ENCODE data around the gene RNF148.

The RNF148 gene, protein sequence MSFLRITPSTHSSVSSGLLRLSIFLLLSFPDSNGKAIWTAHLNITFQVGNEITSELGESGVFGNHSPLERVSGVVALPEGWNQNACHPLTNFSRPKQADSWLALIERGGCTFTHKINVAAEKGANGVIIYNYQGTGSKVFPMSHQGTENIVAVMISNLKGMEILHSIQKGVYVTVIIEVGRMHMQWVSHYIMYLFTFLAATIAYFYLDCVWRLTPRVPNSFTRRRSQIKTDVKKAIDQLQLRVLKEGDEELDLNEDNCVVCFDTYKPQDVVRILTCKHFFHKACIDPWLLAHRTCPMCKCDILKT

DNA sequence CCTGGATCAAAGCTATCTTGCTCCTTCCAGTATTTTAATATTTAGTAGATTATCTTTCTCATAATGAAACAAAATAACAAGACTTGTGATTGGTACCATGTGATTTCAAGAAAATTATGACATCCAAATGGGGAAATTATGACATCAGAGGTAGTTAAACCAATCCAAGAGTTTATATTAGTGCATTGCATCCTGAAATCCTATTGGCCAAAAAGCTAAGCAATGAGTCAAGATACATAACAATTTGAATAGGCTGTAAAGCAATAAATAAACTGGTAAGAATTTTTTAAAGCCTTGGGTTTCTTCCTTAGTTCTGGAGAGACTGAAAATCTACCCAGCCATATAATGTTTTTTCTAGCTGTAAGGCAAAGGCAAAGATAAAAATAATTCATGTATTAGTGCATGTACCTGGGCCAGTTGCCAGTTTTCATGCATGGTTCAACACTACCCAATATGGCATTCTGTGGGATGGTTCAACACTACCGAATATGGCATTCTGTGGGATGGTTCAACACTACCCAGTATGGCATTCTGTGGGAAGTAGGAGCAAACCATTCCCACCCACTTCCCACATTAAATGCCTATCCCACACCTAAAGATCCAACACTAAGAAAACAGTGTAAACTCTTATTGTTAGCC is at the start of gene RNF148:
TSS of gene RNF148 (minus strand) at position 51 of the 639 bp plus-strand sequence. CDS start 172 bp downstream, outside the sequence.
- no peak for DNase-seq (ENCODE audit: low read depth in 2 of 2)

DNA sequence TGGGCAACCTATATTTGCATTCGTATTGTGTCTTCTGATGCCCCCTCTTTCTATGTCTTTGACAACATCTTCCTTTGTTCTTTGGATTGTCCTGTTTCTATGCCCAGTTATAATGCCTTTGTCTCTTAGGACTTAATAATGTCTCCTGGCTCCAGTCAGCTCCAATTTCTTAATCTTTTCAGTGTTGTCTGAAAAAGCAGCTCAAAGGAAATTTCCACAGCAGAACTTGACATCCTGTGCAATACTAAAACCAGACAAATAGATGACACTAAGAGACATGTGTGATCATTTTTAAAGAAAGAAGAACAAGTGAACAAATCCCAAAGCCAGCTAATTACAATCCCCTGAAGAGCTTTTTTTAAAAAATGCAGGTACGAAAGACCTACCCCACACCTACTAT is 47.7 kb upstream of the RNF148 start:
- no peak for DNase-seq (ENCODE audit: low read depth in 2 of 2)

DNA sequence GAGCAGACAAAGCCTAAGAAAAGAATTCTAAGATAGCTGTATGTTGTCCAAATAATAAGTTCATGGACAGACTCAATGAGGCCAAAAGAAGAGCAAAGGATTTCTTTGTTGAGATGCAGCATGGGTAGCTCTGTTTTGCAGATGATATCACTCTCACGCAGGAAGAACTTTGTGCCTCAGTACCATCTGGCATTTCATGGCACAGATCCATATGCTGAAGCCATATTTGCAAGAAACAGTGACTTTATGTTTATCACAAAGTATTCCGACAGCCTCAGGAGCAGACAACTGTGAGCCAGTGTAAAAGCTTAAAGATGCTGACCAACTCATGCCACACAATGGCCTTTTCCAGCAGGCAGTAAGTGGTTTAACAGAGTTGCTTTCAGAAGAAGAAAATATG is 45.5 kb upstream of the RNF148 start:
- no peak for DNase-seq (ENCODE audit: low read depth in 2 of 2)

DNA sequence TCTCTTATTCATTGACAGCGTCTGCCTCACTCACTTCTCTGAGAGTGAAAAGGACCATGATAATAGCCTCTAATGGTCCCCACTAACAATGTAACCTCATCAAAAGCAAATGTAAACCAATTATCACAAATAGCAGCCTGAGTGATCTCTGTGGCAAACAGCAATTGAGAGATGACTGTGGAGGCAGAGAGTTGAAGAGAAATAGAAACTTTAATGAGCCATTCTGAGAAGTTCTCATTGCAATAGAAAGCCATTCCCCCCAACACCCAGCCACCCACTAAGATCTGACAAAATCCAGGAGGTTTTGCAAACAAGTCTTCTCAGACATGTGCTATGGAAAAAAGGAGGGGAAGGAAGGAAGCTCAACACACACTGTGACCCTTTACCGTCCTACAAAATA is 44.2 kb upstream of the RNF148 start:
- DNase-seq (ENCODE audit: low read depth in 2 of 2) = no peak

DNA sequence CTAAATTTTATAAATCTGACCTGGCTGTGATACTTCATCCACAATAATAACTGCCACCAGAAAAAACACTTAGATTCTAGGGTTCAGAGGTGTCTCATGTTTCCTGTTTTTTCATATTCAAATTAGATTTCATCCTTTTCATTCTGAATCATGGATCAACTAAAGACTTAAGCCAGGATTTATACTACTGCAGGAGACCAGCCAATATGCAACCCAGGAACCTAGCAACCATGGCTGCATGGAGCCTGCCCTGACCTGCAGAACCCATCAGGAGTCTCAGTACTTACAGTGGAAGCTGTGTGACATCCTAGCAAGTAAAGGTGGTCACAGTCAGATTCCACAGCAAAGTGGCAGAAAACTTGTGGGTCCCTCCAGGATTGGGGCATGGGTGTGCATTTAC is 40.5 kb upstream of the RNF148 start:
- no peak for DNase-seq (ENCODE audit: low read depth in 2 of 2)

DNA sequence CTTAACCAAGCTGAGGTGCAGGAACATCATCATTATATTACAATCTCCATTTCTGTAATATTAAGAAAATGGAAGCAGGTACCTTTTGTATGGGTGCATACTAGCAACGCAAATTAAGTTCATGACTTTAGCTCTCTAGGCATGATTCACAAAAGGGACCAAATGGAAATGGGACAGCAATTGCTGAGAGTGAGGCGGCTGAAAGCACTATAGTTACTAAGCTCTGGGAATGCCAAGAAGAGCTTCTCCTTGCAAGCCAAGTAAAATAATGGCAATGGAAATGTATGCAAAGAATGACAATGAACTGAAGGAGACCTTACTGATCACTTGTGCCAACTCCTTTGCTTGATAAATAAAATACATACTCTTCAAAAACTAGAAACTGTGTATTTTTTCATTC is 36.2 kb upstream of the RNF148 start:
- DNase-seq (ENCODE audit: low read depth in 2 of 2) = no peak

DNA sequence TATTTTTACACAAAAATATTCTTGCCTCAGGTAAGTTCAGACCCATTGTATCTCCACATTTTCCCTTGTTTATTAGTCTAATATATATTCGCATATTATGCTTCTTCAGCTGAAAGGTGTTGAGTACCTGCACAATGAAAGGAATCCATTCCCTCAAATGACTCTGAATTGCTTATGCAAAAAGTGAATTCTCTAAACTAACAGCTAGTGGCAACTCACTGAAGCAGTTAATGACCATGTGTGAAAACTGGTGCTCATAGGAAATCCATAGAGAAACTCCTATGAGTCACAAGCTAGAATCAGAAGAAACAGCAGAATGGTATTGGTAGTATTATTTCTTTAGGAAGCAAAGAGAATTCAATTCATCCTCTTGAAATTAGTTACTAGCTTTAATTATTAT is 33.5 kb upstream of the RNF148 start:
- no peak for DNase-seq (ENCODE audit: low read depth in 2 of 2)

DNA sequence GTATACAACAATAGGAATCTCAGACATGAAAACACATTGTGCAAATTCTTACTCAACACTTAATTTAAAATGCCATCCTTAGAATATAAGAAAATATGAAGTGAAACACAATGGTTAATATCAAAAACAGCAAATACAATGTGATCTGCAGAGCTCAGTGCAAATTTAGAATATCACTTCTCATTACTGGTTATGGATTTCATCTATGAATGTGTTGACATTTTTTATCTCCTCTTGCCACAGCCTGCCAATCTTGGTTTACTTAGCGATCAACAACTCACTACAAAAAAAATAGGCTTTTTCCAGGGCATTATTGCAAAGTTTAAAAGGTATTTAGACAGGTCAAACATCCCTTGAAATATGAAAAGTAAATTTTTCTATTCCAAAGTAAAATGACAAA is 25.0 kb upstream of the RNF148 start:
- no peak for DNase-seq (ENCODE audit: low read depth in 2 of 2)

DNA sequence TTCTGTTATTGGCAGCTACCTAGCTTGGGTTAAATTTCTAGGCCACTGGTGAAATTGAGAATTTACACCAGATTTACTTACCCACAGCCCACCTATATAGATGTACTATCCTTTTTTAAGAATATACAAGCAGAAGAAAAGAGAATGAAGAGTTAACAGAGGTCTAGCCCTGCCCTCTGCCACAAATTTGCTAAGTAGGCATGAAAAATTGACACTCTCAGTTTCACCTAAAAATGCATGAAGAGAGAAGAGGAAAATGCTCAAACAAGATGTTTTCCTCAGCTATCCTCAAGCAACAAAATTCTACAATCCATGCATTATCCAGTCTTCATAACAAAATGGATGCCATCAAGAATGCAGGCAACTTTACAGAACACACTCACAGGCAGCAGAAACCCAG is 24.6 kb upstream of the RNF148 start:
- no peak for DNase-seq (ENCODE audit: low read depth in 2 of 2)

DNA sequence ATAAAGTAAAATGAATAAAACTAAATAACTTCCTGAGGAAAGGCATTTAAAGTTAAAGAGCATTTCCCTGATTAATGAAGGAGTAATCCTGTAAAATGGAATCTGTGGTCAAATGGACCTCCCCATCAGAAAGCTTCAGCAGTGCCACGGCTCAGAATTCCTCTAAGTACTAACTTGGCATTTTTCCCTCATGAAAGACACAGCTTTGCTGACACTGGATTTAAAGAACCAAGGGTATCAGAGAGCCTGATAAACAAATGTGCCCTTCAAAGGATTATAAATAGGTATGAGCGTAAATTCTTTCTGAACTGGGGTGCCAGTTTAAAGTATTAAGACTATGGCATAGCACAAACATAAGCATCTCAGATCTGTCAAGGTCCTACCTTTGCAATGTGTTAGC is 24.2 kb upstream of the RNF148 start:
- DNase-seq (ENCODE audit: low read depth in 2 of 2) = no peak

DNA sequence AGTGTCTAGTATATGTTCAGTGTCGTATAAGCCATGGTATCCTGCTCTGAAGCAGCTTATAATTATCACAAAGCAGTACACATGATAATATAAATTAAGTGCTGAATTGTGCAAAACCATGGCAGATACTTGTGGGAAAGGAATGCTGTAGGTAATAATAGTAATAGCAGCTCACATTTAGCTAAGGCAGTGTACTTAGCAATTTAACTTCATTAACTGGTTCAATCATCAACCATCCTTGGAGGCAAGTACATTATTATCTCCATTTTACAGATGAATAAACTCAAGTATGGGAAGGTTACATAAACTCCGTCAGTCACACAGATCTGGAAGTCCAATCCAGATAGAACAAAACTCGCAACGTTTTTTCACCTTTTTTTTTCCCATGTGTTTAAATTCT is 21.6 kb upstream of the RNF148 start:
- DNase-seq (ENCODE audit: low read depth in 2 of 2) = no peak

DNA sequence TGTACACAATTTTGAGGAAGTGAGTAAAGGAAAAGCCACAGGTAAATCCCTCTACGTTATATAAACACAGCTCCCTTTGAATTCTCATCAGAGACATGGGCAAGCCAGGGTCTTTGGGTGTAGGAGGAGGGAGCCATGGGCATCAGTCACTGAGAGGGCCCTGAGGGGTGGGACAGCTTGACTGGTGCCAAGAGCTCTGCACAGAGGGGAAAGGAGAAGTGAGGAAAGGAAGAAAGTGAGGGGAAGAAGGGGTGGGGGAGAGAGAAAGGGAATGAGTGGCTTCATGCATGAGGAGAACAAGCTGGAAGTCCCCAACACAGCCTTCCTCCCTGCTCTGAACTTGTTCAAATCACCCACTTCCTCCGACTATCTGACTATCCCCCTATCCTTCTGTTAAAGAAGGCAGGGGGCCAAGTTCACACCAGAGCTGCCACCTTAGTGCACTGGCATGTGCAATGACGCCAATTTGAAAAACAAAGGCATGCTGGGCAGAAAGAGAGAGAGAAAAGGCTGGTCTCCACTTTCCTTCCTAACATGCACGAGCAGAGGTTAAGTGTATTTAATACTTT is 16.4 kb upstream of the RNF148 start:
- DNase-seq (ENCODE audit: low read depth in 2 of 2) = no peak

DNA sequence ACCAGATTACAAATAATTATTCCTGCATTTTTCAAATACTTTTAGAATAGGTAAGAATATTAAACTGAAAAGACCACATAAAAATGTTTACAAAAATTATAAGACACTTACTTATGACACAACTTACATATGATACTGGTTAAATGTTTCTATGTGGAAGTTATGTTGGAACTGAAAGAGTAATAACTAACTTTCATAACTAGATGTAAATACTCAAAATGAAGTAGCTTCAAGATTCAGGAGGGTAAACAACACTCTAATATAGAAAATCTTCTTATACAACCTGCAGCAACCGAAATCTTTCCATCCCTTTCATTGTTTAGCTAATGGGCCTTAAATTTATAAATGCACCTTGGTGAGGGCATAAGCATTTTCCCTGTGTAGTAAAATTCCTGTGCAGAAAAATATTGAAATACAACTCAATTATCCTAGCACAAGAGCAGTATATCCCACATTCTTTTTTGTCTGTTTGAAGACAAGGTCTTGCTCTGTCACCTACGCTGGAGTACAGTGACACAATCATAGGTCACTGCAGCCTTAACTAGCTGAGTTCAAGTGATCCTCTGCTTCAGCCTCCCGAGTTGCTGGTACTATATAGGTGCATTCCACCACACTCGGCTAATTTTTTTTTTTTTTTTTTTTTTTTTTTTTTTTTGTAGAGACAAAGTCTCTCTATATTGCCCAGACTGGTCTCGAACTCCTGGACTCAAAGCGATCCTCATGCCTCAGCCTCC is 14.8 kb upstream of the RNF148 start:
- no peak for DNase-seq (ENCODE audit: low read depth in 2 of 2)

DNA sequence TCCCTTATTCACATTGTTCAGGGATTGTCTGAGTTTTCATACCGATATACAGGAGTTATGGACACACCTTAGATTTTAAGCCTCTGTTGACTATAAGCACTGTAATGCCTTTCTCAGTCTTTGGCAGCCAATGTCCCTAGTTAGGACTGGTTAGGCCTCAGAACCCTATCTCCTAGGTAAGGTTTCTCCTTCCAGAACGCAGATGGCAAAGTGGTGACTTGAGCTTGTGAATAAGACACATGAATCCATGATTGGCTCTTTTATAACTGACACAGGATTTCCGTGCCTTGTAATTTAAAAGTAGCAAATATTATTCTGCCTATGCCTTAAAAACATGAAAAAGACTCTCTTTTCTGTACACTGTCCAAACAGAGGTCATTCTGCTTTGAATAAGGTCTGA is 12.5 kb upstream of the RNF148 start:
- no peak for DNase-seq (ENCODE audit: low read depth in 2 of 2)

DNA sequence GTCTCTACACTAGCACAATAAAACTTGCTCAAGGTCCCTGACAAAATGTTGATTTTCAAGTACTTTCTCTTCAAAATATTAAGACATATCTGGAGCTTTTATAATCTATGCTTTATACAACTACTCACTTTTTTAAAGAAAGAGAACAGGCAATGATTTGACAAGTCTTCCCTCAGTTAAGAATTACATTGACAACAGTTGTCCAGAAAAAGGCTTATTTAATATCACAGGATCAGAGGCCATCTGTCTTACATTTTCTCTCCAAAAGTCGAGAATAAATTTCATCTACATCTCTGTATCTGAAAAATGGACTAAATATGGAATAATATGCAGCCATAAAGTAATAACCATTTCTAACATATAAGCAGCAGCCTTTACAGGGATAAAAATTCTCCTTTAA is 8.2 kb upstream of the RNF148 start:
- DNase-seq (ENCODE audit: low read depth in 2 of 2) = no peak

DNA sequence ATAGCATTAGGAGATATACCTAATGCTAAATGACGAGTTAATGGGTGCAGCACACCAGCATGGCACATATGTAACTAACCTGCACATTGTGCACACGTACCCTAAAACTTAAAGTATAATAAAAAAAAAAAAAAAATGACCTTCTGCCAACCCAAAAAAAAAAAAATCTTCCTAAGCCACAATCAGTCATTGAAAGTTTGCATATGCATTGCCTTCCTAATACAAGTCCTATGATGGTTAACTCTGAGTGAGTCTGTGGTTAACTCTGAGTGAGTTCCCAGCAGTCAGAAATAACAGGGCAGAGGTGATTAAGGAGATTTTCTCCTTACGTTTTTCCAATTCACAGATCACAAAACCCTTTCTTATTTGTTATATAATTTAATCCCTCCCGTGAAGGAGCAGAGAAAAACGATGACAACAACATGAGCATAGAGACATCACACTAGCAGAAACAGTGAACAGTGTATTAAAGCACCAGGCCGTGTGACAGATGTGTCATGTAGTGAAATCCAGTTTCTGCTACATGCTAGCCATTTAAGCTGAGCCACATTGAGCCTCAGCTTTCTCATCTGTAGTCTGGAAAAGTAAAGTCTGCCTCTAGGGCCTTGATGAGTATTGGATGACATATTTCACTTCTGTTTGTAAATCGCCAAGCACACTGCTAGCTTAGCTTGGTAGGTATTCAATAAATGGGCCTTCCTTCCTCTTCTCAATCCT is 7.4 kb upstream of the RNF148 start:
- no peak for DNase-seq (ENCODE audit: low read depth in 2 of 2)

DNA sequence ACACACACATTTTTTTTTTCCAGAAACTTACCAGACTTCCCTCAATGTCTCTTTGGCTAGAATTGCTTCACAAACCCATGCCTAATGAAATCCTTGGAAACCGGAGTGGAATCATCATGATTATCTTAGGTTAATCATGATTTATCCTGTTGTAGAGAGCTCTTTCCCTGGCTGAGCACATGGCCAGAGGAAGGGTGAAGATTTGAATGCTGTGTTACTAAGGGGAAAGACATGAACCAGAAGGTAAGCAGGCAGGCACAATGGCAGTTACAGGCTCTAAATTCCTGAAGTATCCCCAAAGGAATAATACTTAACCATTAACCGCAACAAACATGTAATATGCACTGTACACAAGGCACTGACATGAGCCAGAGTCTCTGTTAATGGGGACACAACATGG is 4.1 kb upstream of the RNF148 start:
- DNase-seq (ENCODE audit: low read depth in 2 of 2) = no peak

DNA sequence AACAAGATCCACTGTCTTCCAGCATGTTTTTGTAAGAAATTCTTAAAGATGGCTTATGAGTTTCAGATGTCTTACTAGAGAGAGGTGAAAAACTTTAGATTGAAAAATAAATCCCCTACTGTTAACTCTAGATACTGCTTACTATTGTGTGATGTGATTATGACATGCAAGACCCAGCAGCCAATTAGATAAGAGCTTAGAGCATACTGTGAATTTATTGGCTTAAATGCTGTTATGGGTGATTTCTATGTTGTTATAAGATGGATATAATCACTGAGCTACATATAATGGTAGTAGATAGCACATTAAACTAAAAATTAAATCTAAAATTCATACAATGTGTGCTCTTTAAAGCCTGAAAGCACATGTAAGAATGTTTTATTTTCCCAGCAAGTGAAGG is 3.7 kb downstream of the RNF148 start, which contains the start of gene RNF133:
TSS of gene RNF133 (minus strand) at position 101 of the 400 bp plus-strand sequence. CDS start 199 bp downstream, outside the sequence.
- DNase-seq (ENCODE audit: low read depth in 2 of 2) = no peak

DNA sequence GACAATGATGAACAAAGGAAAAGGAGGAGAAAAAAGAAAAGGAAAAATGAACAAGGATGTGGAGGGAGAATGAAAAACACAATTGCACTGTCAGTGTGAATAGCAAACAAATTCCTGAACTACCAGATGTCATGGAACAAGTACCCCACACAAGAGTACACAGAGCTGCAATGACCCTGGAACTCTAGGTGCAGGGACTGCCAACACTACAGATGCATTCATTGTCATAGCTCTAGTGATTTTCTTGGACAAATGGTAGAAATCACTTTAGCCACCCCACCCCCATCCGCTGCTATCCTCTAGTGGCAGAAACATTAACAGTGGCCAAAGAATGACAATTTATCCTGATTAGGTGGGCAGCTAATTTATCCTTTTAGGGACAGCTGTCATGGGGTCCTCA is 6.9 kb downstream of the RNF148 start:
- DNase-seq (ENCODE audit: low read depth in 2 of 2) = no peak

DNA sequence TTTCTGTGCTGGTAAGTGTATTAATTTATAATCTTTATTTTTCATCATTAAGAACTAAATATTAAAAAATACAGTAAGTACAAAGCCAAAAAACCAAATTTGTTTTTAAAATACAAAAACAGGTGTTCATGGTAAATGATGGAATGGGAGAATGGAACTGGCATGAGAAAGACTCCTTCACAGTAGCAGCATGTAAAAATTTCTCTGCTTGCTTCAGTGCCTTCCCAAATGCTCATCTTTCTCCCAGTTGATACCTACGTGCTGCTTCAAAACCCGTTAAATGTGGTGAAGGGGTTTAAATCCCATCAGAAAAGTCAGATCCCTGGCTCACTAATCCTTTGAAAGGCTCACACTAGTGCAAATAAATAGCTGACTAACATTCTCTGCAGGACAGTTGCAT is 8.0 kb downstream of the RNF148 start:
- no peak for DNase-seq (ENCODE audit: low read depth in 2 of 2)

DNA sequence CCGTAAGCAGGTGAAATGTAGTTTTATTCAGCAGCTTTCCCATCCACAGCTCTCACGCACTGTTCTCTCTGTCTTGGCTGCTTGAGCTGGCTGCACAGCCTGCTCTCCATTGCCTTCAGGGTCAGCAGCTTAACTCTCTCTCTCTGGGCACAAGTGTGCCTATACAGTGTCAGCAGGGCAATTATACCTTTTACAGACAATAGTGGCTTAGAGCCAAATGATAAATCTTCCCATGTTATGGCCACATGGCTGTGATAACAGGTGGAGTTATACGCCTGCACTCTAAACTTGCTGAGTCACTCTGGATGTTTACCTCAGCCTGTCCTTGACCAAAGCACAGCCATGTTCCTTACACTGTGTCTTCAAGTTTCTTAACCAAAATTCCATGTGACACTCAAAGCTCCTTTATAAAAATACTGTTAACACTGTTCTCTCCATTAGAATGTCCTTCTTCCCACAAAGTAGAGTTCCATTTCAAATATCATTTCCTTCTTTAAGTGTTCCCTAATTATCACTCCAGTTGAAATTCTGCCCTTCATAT is 9.9 kb downstream of the RNF148 start:
- DNase-seq (ENCODE audit: low read depth in 2 of 2) = no peak

Measured in stimulated activated CD8-positive, alpha-beta memory T cell treated with anti-CD3 and anti-CD28 coated beads, Interleukin-2, amount 100 ng/mL, for 1 hour (primary cell).